OCI-LY7 (cell line): ENCODE measurements around the gene SKA2.

Experiments
- CTCF ChIP-seq: fragments of 200-600 bp; sonication (generic); conservative IDR thresholded peaks from 2 replicates; pipeline ENCODE4 v1.5.1; 2014; ENCODE audit warnings: mild to moderate bottlenecking, antibody characterized with exemption, low read length, moderate library complexity, mixed read lengths
- EZH2phosphoT487 ChIP-seq: fragments of 200-600 bp; sonication (generic); IDR thresholded peaks from 2 replicates; pipeline ENCODE4 v1.6.1; 2018; ENCODE audit warnings: low read depth, borderline replicate concordance, mild to moderate bottlenecking, mixed run types, antibody characterized with exemption, low read length, moderate library complexity, mixed read lengths

GRCh38 chr17:59161477-59161876 is 6.5 kb upstream of the SKA2 start:
- TF ChIP-seq CTCF = no peak
- TF ChIP-seq EZH2phosphoT487 = no peak
